ENCODE measurements around the gene NUP62.

The NUP62 gene

DNA sequence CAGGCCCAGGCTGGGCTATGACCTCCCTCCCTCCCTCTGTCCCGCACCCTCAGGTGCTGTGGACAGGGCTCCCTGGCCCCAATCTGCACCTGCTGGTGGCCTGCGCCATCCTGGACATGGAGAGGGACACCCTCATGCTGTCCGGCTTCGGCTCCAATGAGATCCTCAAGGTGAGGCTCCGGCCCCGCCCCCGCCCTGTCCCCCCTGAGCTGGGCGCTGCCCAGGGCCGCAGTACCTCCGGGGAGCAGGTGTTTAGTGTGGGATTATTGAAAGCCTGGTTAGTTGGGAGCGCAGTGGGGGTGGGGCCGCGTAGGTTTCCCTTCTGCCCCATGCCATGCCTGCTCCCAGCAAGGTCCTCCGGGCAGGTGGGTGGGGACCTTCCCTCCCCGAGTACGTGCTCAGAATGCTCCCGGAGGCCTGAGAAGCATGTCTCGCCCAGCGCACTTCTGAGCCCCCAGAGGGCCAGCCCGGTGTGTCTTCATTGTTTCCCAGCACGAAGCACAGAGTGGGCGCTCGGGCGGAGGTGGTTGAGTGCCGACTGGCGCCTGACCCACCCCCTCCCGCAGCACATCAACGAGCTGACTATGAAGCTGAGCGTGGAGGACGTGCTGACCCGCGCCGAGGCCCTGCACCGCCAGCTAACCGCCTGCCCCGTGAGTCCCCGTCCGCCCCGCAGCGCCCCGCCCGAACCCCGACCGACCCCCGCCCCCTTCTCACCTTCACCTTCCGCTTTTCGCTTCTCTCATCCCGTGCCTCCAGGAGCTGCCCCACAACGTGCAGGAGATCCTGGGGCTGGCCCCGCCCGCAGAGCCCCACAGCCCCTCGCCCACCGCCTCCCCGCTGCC is 41.4 kb downstream of the NUP62 start:
- Histone ChIP-seq H3K27ac (no peak overlapping the region), H3K4me3 (no peak overlapping the region)
- TF ChIP-seq, protein P1, sequence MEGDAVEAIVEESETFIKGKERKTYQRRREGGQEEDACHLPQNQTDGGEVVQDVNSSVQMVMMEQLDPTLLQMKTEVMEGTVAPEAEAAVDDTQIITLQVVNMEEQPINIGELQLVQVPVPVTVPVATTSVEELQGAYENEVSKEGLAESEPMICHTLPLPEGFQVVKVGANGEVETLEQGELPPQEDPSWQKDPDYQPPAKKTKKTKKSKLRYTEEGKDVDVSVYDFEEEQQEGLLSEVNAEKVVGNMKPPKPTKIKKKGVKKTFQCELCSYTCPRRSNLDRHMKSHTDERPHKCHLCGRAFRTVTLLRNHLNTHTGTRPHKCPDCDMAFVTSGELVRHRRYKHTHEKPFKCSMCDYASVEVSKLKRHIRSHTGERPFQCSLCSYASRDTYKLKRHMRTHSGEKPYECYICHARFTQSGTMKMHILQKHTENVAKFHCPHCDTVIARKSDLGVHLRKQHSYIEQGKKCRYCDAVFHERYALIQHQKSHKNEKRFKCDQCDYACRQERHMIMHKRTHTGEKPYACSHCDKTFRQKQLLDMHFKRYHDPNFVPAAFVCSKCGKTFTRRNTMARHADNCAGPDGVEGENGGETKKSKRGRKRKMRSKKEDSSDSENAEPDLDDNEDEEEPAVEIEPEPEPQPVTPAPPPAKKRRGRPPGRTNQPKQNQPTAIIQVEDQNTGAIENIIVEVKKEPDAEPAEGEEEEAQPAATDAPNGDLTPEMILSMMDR (IDR thresholded peaks at IDR 0.05), result no peak
- DNase-seq (ENCODE audit: low spot score), result no peak

DNA sequence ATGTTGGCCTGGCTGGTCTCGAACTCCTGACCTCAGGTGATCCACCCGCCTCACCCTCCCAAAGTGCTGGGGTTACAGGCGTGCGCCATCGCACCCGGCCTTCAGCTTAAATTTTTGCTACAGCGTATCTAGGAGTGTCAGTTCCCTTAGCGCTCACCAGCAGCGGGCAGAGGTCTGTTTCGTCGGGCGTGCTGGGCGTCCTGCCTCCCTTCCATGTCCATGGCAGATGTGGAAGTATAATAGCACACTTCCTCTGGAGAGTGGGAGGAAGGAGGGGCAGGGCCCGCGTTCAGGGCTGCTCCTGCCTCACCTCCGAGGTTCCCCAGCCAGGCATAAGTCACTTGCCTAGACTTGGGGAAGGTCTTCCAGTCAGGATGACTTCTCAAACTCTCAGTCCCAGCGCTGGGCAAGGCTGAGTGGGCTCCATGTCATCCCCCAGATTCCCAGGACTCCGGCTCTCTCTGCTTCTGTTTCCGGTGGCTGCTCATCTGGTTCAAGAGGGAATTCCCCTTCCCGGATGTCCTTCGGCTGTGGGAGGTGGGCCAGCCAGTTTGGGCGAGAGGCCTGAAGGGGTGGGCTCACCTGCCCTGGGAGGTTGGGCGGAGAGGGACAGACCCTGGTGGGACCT is 42.2 kb downstream of the NUP62 start:
- H3K4me3 ChIP-seq, result no peak overlapping the region
- TF ChIP-seq, protein P1 (IDR thresholded peaks at IDR 0.05), result no peak
- no peak overlapping the region for H3K27ac ChIP-seq
- DNase-seq (ENCODE audit: low spot score), result no peak

DNA sequence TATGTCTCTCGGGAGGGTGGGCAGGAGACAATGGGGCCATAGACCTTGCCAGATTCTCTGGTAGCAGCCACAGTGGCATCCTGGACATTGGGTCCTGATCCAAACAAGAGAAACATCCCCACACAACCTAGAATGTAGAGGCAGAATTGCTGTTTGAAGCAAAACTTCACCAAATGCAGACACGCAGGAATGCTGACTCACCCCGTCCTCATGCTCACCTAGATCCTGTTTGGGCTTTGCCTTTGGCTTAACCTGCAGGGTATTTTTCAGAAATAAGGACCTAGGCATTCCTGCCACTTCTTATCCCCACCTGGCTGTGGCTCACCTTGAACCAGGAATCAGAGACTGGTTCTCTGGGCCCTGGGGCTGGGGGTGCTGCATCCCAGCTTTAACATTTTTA is 44.5 kb downstream of the NUP62 start:
- TF ChIP-seq, protein P1 (IDR thresholded peaks at IDR 0.05), result no peak
- H3K4me3 ChIP-seq, result no peak overlapping the region

DNA sequence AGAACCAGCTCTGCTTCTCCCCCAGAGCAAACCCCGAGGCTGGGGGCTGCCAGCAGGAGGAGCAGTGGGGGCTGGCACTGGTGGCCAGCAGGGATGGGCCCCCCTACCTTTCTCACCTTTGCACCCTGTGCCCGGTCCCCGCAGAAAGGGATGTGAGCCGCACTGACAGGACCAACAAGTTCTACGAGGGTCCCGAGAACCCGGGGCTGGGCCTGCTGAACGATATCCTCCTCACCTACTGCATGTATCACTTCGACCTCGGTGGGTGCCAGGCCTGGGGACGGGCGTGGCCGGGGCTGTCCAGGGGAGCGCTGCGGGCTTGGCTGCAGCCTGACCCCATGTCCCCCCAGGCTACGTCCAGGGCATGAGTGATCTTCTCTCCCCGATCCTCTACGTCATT is 45.2 kb downstream of the NUP62 start:
- no peak for DNase-seq (ENCODE audit: low spot score)
- TF ChIP-seq, protein P1 (IDR thresholded peaks at IDR 0.05), result no peak
- no peak overlapping the region for H3K27ac ChIP-seq
- no peak overlapping the region for H3K4me3 ChIP-seq

More for the DNA sequence above, 44.5 kb downstream of the NUP62 start:
- DNase-seq (ENCODE audit: low spot score), result no peak
- H3K27ac ChIP-seq, result no peak overlapping the region

DNA sequence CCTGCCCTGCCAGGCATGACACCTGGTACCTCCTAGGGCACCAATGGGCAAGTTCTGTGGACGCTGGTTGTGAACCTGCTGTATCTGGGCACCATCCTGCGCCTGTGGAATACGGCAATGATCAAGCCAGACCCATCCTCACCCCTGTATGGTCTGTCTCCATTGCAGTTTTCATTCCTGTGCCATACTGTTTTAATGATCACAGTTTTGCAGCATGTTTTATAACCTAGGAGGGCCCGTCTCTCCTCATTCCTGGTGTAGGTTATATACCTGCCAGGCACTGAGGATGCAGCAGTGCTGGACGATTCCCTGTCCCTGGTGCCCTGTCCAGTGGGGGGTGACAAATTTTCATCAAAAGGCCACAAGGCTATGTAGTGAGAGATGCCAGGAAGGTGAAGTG is 46.2 kb downstream of the NUP62 start:
- H3K27ac ChIP-seq, result no peak overlapping the region
- no peak for DNase-seq (ENCODE audit: low spot score)
- H3K4me3 ChIP-seq, result no peak overlapping the region
- TF ChIP-seq, protein P1 (IDR thresholded peaks at IDR 0.05), result no peak

DNA sequence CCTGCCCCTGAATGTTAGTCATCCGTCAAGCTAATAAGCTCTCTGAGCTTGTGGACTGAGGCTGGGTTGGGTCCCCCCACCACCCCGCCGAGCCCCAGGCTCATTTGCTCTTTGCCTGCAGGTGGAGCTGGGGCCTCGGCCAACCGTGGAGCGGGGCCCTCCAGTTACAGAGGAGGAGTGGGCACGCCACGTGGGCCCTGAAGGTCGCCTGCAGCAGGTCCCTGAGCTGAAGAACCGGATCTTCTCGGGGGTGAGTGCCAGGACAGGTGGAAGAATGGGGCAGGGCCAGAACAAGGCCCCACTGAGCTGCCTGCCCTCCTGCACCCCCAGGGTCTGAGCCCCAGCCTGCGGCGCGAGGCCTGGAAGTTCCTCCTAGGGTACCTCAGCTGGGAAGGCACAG is 46.7 kb downstream of the NUP62 start:
- no peak overlapping the region for H3K27ac ChIP-seq
- H3K4me3 ChIP-seq, result no peak overlapping the region
- no peak for DNase-seq (ENCODE audit: low spot score)
- TF ChIP-seq, protein P1 (IDR thresholded peaks at IDR 0.05), result no peak
